CD8-positive, alpha-beta memory T cell (primary cell): ENCODE data around the gene ZNF483. TPM values are rescaled to one million over a fixed set of nuclear protein-coding genes. Genes with fewer than 3 reads are reported as not detected.
A peak's percentile ranks its signal among the peaks of the same experiment; 100 is the strongest.
"Not testable (repeated sequence)": the region's sequence is repeated elsewhere in the genome, so short reads cannot be mapped to it uniquely, and the experiment has no call there.

Experiments
- CTCF ChIA-PET: fragments of 350-600 bp; sonication (Branson Sonifier 250); formaldehyde crosslinking; loops from one replicate; lab custom pipeline; 2021; ENCODE audit warnings: antibody characterized with exemption; lab: Charles Lee
- POLR2A ChIA-PET: fragments of 350-600 bp; sonication (Branson Sonifier 250); formaldehyde crosslinking; loops from one replicate; lab custom pipeline; 2021; ENCODE audit warnings: antibody characterized with exemption; lab: Charles Lee
- DNase-seq, 5 donors: peaks; one replicate each; pipeline versions ENCODE4 v3.0.0 to v3.0.0-alpha.2; 2020 to 2022; ENCODE audit warnings: mixed read lengths in 1 of 5
- H3K27ac ChIP-seq: one replicate; pipeline ENCODE4 v1.7.0; 2013; ENCODE audit warnings: low read depth, mild to moderate bottlenecking, low read length, moderate library complexity
- H3K27me3 ChIP-seq: 2 replicates; pipeline ENCODE4 v1.7.0; 2013; ENCODE audit warnings: low read length, mild to moderate bottlenecking; ENCODE audit not compliant: insufficient read depth, poor library complexity, severe bottlenecking
- H3K36me3 ChIP-seq: 2 replicates; pipeline ENCODE4 v1.7.0; 2013; ENCODE audit warnings: mild to moderate bottlenecking, low read length, moderate library complexity; ENCODE audit not compliant: insufficient read depth
- H3K4me1 ChIP-seq: 2 replicates; pipeline ENCODE4 v1.7.0; 2013; ENCODE audit warnings: mild to moderate bottlenecking, low read length, moderate library complexity; ENCODE audit not compliant: insufficient read depth
- H3K4me3 ChIP-seq: 2 replicates; pipeline ENCODE4 v1.7.0; 2013; ENCODE audit warnings: mild to moderate bottlenecking, low read length
- H3K9me3 ChIP-seq: 2 replicates; pipeline ENCODE4 v1.7.0; 2013; ENCODE audit warnings: mild to moderate bottlenecking, low read length
- H3K27ac Mint-ChIP-seq, 8 donors: one replicate each; pipeline ENCODE4 v1.8.0; 2020 to 2021; ENCODE audit warnings: mixed read lengths in 8 of 8, mild to moderate bottlenecking in 6 of 8, inconsistent platforms in 3 of 8, moderate library complexity in 3 of 8
- H3K27me3 Mint-ChIP-seq, 2 donors: one replicate each; pipeline ENCODE4 v1.8.0; 2020 to 2021; ENCODE audit warnings: mixed read lengths in 2 of 2, mild to moderate bottlenecking in 1 of 2, moderate library complexity in 1 of 2
- H3K36me3 Mint-ChIP-seq, 3 donors: one replicate each; pipeline ENCODE4 v1.8.0; 2020 to 2021; ENCODE audit warnings: mixed read lengths in 3 of 3, inconsistent platforms in 1 of 3, mild to moderate bottlenecking in 1 of 3
- H3K4me1 Mint-ChIP-seq, 3 donors: one replicate each; pipeline ENCODE4 v1.8.0; 2020 to 2021; ENCODE audit warnings: mixed read lengths in 3 of 3, inconsistent platforms in 1 of 3, mild to moderate bottlenecking in 1 of 3
- H3K4me3 Mint-ChIP-seq, 7 donors: one replicate each; pipeline ENCODE4 v1.8.0; 2020 to 2021; ENCODE audit warnings: mixed read lengths in 7 of 7, mild to moderate bottlenecking in 6 of 7, moderate library complexity in 4 of 7, inconsistent platforms in 2 of 7
- H3K9me3 Mint-ChIP-seq, 5 donors: one replicate each; pipeline ENCODE4 v1.8.0; 2020 to 2022; ENCODE audit warnings: mixed read lengths in 5 of 5, mild to moderate bottlenecking in 3 of 5, moderate library complexity in 2 of 5, inconsistent platforms in 1 of 5
- polyA plus RNA-seq: library from polyadenylated mRNA; unstranded; fragments of 300-500 nt; fragmentation: Illumina TruSeq; gene quantifications from one replicate; pipeline ENCODE4 v1.2.3, GENCODE V29; 2021
- total RNA-seq, 2 experiments: library from RNA; stranded (reverse); gene quantifications; one replicate each; pipeline ENCODE4 v1.2.3, GENCODE V29; 2021

The ZNF483 gene
- total and polyA plus RNA-seq, 3 experiments from 2014 or later, result 2.7 to 5.4 (median 2.8) TPM

GRCh38 chr9:111483858-111484571 lies 41.0 kb upstream of the ZNF483 start, which contains the start of gene ECPAS:
ECPAS (minus strand) TSS chr9:111484383; CDS start chr9:111472918, 11,465 bp downstream.
- ChIA-PET POLR2A (interaction anchor here (1.4 to 2.4 kb wide), 2 partner anchors 41 to 147 kb away, joined by 4 to 18 read pairs; partner anchors contain the start of genes DNAJC25 and ZNF483), CTCF (no interaction called here)
- H3K4me3 Mint-ChIP-seq, result peak within 1 kb of the TSS; percentile 81 to 95 (median 89)
- H3K4me1 Mint-ChIP-seq, result peaks cover 27 to 41% (median 36%) of the 10 kb centered on the region in 3 donors
- Histone ChIP-seq H3K9me3 (no peaks in the 10 kb centered on the region), H3K27me3 (no peaks in the 10 kb centered on the region), H3K4me3 (peak within 1 kb of the TSS; percentile 49), H3K36me3 (no peaks in the 10 kb centered on the region), H3K4me1 (peaks cover 13% of the 10 kb centered on the region), H3K27ac (peak within 1 kb of the TSS; percentile 86)
- H3K27ac Mint-ChIP-seq, result peak within 1 kb of the TSS; percentile 76 to 96 (median 94)
- DNase-seq, result peak; percentile 50 to 76 (median 70)
- H3K9me3 Mint-ChIP-seq, result peaks cover 0 to 1% (median 0%) of the 10 kb centered on the region in 5 donors
- peaks cover 0 to 11% (median 0%) of the 10 kb centered on the region in 3 donors for H3K36me3 Mint-ChIP-seq
- peaks cover 2 to 4% of the 10 kb centered on the region in 2 donors for H3K27me3 Mint-ChIP-seq

GRCh38 chr9:111484572-111484894 lies 40.4 kb upstream of the ZNF483 start:
- peaks cover 2 to 4% of the 10 kb centered on the region in 2 donors for H3K27me3 Mint-ChIP-seq
- Histone ChIP-seq H3K9me3 (no peaks in the 10 kb centered on the region), H3K4me3 (peak overlapping the region; percentile 49), H3K4me1 (peaks cover 13% of the 10 kb centered on the region), H3K27ac (peak overlapping the region; percentile 79), H3K36me3 (no peaks in the 10 kb centered on the region), H3K27me3 (no peaks in the 10 kb centered on the region)
- H3K9me3 Mint-ChIP-seq, result peaks cover 0 to 2% (median 0%) of the 10 kb centered on the region in 5 donors
- POLR2A ChIA-PET, result no interaction called here
- H3K4me1 Mint-ChIP-seq, result peaks cover 27 to 39% (median 35%) of the 10 kb centered on the region in 3 donors
- no peak for DNase-seq
- H3K4me3 Mint-ChIP-seq, result peak overlapping the region; percentile 77 to 95 (median 89)
- CTCF ChIA-PET, result no interaction called here
- peaks cover 0 to 11% (median 0%) of the 10 kb centered on the region in 3 donors for H3K36me3 Mint-ChIP-seq
- H3K27ac Mint-ChIP-seq, result peak overlapping the region; percentile 76 to 96 (median 94)

- H3K27ac ChIP-seq, CTCF ChIA-PET, H3K27ac Mint-ChIP-seq, DNase-seq, POLR2A ChIA-PET, H3K9me3 ChIP-seq, H3K9me3 Mint-ChIP-seq, H3K4me1 Mint-ChIP-seq, H3K4me3 Mint-ChIP-seq, H3K4me1 ChIP-seq, H3K4me3 ChIP-seq, H3K27me3 ChIP-seq, H3K36me3 ChIP-seq, H3K36me3 Mint-ChIP-seq: not testable (repeated sequence)
- peaks cover 0 to 21% of the 10 kb centered on the region in 2 donors for H3K27me3 Mint-ChIP-seq
These were observed 27.8 kb upstream of the ZNF483 start for GRCh38 chr9:111497196-111497595.

- ChIA-PET CTCF (no interaction called here), POLR2A (no interaction called here)
- Histone ChIP-seq H3K4me3 (no peak overlapping the region), H3K36me3 (no peaks in the 10 kb centered on the region), H3K27ac (no peak overlapping the region), H3K9me3 (no peaks in the 10 kb centered on the region), H3K27me3 (no peaks in the 10 kb centered on the region), H3K4me1 (no peaks in the 10 kb centered on the region)
- DNase-seq, result no peak
- H3K27ac Mint-ChIP-seq, result no peak overlapping the region
- H3K9me3 Mint-ChIP-seq, result peaks cover 0 to 3% (median 0%) of the 10 kb centered on the region in 5 donors
- H3K36me3 Mint-ChIP-seq, result no peaks in the 10 kb centered on the region
- H3K27me3 Mint-ChIP-seq, result peaks cover 3 to 24% of the 10 kb centered on the region in 2 donors
- no peak overlapping the region for H3K4me3 Mint-ChIP-seq
- no peaks in the 10 kb centered on the region for H3K4me1 Mint-ChIP-seq
These were observed 23.9 kb upstream of the ZNF483 start for GRCh38 chr9:111501005-111501562.

- no peak for DNase-seq
- Mint-ChIP-seq H3K4me3 (no peak overlapping the region), H3K27ac (peak overlapping the region in 1 of 8 donors; percentile 36), H3K4me1 (no peaks in the 10 kb centered on the region), H3K36me3 (no peaks in the 10 kb centered on the region), H3K27me3 (peaks cover 3 to 23% of the 10 kb centered on the region in 2 donors), H3K9me3 (peaks cover 0 to 3% (median 0%) of the 10 kb centered on the region in 5 donors)
- H3K27me3 ChIP-seq, result no peaks in the 10 kb centered on the region
- H3K4me3 ChIP-seq, result no peak overlapping the region
- no peaks in the 10 kb centered on the region for H3K4me1 ChIP-seq
- CTCF ChIA-PET, result no interaction called here
- POLR2A ChIA-PET, result no interaction called here
- H3K27ac ChIP-seq, result no peak overlapping the region
- H3K36me3 ChIP-seq, result no peaks in the 10 kb centered on the region
- H3K9me3 ChIP-seq, result no peaks in the 10 kb centered on the region
These were observed 23.3 kb upstream of the ZNF483 start for GRCh38 chr9:111501648-111502047.

- no peak overlapping the region for H3K27ac Mint-ChIP-seq
- peaks cover 3 to 23% of the 10 kb centered on the region in 2 donors for H3K27me3 Mint-ChIP-seq
- Histone ChIP-seq H3K36me3 (no peaks in the 10 kb centered on the region), H3K27ac (no peak overlapping the region), H3K4me1 (no peaks in the 10 kb centered on the region), H3K9me3 (no peaks in the 10 kb centered on the region), H3K4me3 (no peak overlapping the region), H3K27me3 (no peaks in the 10 kb centered on the region)
- H3K9me3 Mint-ChIP-seq, result peaks cover 0 to 3% (median 0%) of the 10 kb centered on the region in 5 donors
- H3K36me3 Mint-ChIP-seq, result no peaks in the 10 kb centered on the region
- POLR2A ChIA-PET, result no interaction called here
- H3K4me1 Mint-ChIP-seq, result no peaks in the 10 kb centered on the region
- CTCF ChIA-PET, result no interaction called here
- no peak for DNase-seq
- H3K4me3 Mint-ChIP-seq, result no peak overlapping the region
These were observed 22.5 kb upstream of the ZNF483 start for GRCh38 chr9:111502506-111502905.

GRCh38 chr9:111511581-111511980 lies 13.4 kb upstream of the ZNF483 start:
- CTCF ChIA-PET, H3K36me3 Mint-ChIP-seq, H3K4me3 ChIP-seq, H3K27me3 ChIP-seq, H3K4me1 Mint-ChIP-seq, H3K4me1 ChIP-seq, H3K4me3 Mint-ChIP-seq, H3K27ac ChIP-seq, H3K9me3 ChIP-seq, POLR2A ChIA-PET, H3K36me3 ChIP-seq, DNase-seq, H3K27ac Mint-ChIP-seq: not testable (repeated sequence)
- Mint-ChIP-seq H3K9me3 (peaks cover 4 to 17% (median 10%) of the 10 kb centered on the region in 5 donors), H3K27me3 (peaks cover 6 to 19% of the 10 kb centered on the region in 2 donors)

- peaks cover 0 to 6% (median 4%) of the 10 kb centered on the region in 3 donors for H3K36me3 Mint-ChIP-seq
- no peak overlapping the region for H3K4me3 Mint-ChIP-seq
- ChIA-PET CTCF (interaction anchor here (1.3 kb wide), 1 partner anchor 9 kb away, joined by 3 read pairs; no protein-coding TSS in a partner anchor), POLR2A (no interaction called here)
- peaks cover 3 to 17% (median 10%) of the 10 kb centered on the region in 5 donors for H3K9me3 Mint-ChIP-seq
- H3K27me3 ChIP-seq, result no peaks in the 10 kb centered on the region
- no peaks in the 10 kb centered on the region for H3K36me3 ChIP-seq
- no peak overlapping the region for H3K27ac ChIP-seq
- no peaks in the 10 kb centered on the region for H3K9me3 ChIP-seq
- no peak overlapping the region for H3K4me3 ChIP-seq
- H3K4me1 ChIP-seq, result no peaks in the 10 kb centered on the region
- peak overlapping the region in 1 of 8 donors; percentile 39 for H3K27ac Mint-ChIP-seq
- DNase-seq, result no peak
- no peaks in the 10 kb centered on the region for H3K4me1 Mint-ChIP-seq
- H3K27me3 Mint-ChIP-seq, result peaks cover 2 to 23% of the 10 kb centered on the region in 2 donors
These were observed 10.0 kb upstream of the ZNF483 start for GRCh38 chr9:111514967-111515366.
